ENCODE measurements around the gene ADAMTS18.
"Not testable (repeated sequence)": the region's sequence is repeated elsewhere in the genome, so short reads cannot be mapped to it uniquely, and the experiment has no call there.

Gene ADAMTS18

GRCh38 chr16:77250400-77250799 is 184.4 kb downstream of the ADAMTS18 start:
- H3K27ac ChIP-seq (replicated peaks), result no peak overlapping the region
- no peaks in the 10 kb centered on the region for H3K27me3 ChIP-seq (ENCODE audit: insufficient read depth, poor library complexity, severe bottlenecking)
- DNase-seq (ENCODE audit: low read depth in 1 of 2, low spot score in 1 of 2), result no peak
- TF ChIP-seq REST (IDR thresholded peaks at IDR 0.05; ENCODE audit: insufficient replicate concordance, low read depth) (no peak), CTCF (IDR thresholded peaks at IDR 0.05; ENCODE audit: insufficient read depth, low read length) (no peak), GABPA (IDR thresholded peaks at IDR 0.05; ENCODE audit: low read depth) (no peak), POLR2AphosphoS5 (IDR thresholded peaks at IDR 0.05; ENCODE audit: low read depth) (no peak), SPI1 (IDR thresholded peaks at IDR 0.05; ENCODE audit: borderline replicate concordance, low read depth) (no peak)
- H3K4me3 ChIP-seq (replicated peaks; ENCODE audit: insufficient read depth, low read length), result no peak overlapping the region

- no peak overlapping the region for H3K27ac ChIP-seq (replicated peaks)
- TF ChIP-seq GABPA (IDR thresholded peaks at IDR 0.05; ENCODE audit: low read depth) (no peak), POLR2AphosphoS5 (IDR thresholded peaks at IDR 0.05; ENCODE audit: low read depth) (no peak), SPI1 (IDR thresholded peaks at IDR 0.05; ENCODE audit: borderline replicate concordance, low read depth) (no peak), REST (IDR thresholded peaks at IDR 0.05; ENCODE audit: insufficient replicate concordance, low read depth) (no peak), CTCF (IDR thresholded peaks at IDR 0.05; ENCODE audit: insufficient read depth, low read length) (no peak)
- DNase-seq (ENCODE audit: low read depth in 1 of 2, low spot score in 1 of 2), result no peak
- no peak overlapping the region for H3K4me3 ChIP-seq (replicated peaks; ENCODE audit: insufficient read depth, low read length)
- no peaks in the 10 kb centered on the region for H3K27me3 ChIP-seq (ENCODE audit: insufficient read depth, poor library complexity, severe bottlenecking)
Measured at GRCh38 chr16:77246150-77246549, 188.7 kb downstream of the ADAMTS18 start.

GRCh38 chr16:77242471-77242870 is 192.4 kb downstream of the ADAMTS18 start:
- DNase-seq (ENCODE audit: low read depth in 1 of 2, low spot score in 1 of 2); H3K27me3 ChIP-seq (ENCODE audit: insufficient read depth, poor library complexity, severe bottlenecking); H3K27ac ChIP-seq (replicated peaks); H3K4me3 ChIP-seq (replicated peaks; ENCODE audit: insufficient read depth, low read length): not testable (repeated sequence)

- TF ChIP-seq SPI1 (IDR thresholded peaks at IDR 0.05; ENCODE audit: borderline replicate concordance, low read depth), result no peak
- TF ChIP-seq GABPA (IDR thresholded peaks at IDR 0.05; ENCODE audit: low read depth), result no peak
- TF ChIP-seq POLR2AphosphoS5 (IDR thresholded peaks at IDR 0.05; ENCODE audit: low read depth), result no peak
- no peak for TF ChIP-seq CTCF (IDR thresholded peaks at IDR 0.05; ENCODE audit: insufficient read depth, low read length)
- TF ChIP-seq REST (IDR thresholded peaks at IDR 0.05; ENCODE audit: insufficient replicate concordance, low read depth), result no peak
- Histone ChIP-seq H3K27me3 (ENCODE audit: insufficient read depth, poor library complexity, severe bottlenecking) (peaks cover 5% of the 10 kb centered on the region), H3K4me3 (replicated peaks; ENCODE audit: insufficient read depth, low read length) (no peak overlapping the region), H3K27ac (replicated peaks) (no peak overlapping the region)
- no peak for DNase-seq (ENCODE audit: low read depth in 1 of 2, low spot score in 1 of 2)
Measured at GRCh38 chr16:77238593-77238992, 196.2 kb downstream of the ADAMTS18 start.
